Activated T-helper 1 cell treated with anti-CD3 and anti-CD28 coated beads, Interleukin-2, amount 50 U/mL, for 16 hours (primary cell): ENCODE measurements around the gene HSPB1.
A peak's percentile ranks its signal among the peaks of the same experiment; 100 is the strongest.
"Not testable (repeated sequence)": the region's sequence is repeated elsewhere in the genome, so short reads cannot be mapped to it uniquely, and the experiment has no call there.

Experiments
- DNase-seq, 2 donors: peaks; one replicate each; pipeline ENCODE4 v3.0.0-alpha.2; 2020; ENCODE audit warnings: low read depth in 1 of 2, low spot score in 1 of 2

The HSPB1 gene

GRCh38 chr7:76302347-76303201, at the start of gene HSPB1:
Gene HSPB1 (plus strand): TSS chr7:76302673. CDS start chr7:76302713, 40 bp downstream.
- peak; percentile 46 to 52 for DNase-seq

GRCh38 chr7:76254781-76255180, 47.7 kb upstream of the HSPB1 start:
- DNase-seq = no peak

- DNase-seq = no peak
These were observed 44.5 kb upstream of the HSPB1 start for GRCh38 chr7:76257973-76258372.

- no peak for DNase-seq
These were observed 43.1 kb upstream of the HSPB1 start for GRCh38 chr7:76259124-76260093.

- peak in 1 of 2 donors; percentile 17 for DNase-seq
These were observed 42.2 kb upstream of the HSPB1 start for GRCh38 chr7:76260171-76260703.

- DNase-seq = no peak
These were observed 41.1 kb upstream of the HSPB1 start for GRCh38 chr7:76261329-76261728.

- DNase-seq = no peak
These were observed 40.5 kb upstream of the HSPB1 start for GRCh38 chr7:76261931-76262330.

GRCh38 chr7:76262683-76263402, 39.6 kb upstream of the HSPB1 start:
- DNase-seq = no peak

- DNase-seq = no peak
These were observed 37.2 kb upstream of the HSPB1 start for GRCh38 chr7:76265299-76265698.

- DNase-seq = no peak
These were observed 35.2 kb upstream of the HSPB1 start for GRCh38 chr7:76267107-76267893.

- DNase-seq = no peak
These were observed 34.6 kb upstream of the HSPB1 start for GRCh38 chr7:76267894-76268183.

GRCh38 chr7:76268376-76268775, 34.1 kb upstream of the HSPB1 start:
- DNase-seq = no peak

GRCh38 chr7:76269895-76270294, 32.6 kb upstream of the HSPB1 start:
- no peak for DNase-seq

- not testable (repeated sequence) for DNase-seq
These were observed 31.1 kb upstream of the HSPB1 start for GRCh38 chr7:76271384-76271783.

- DNase-seq = no peak
These were observed 30.3 kb upstream of the HSPB1 start for GRCh38 chr7:76272142-76272541.

- no peak for DNase-seq
These were observed 29.5 kb upstream of the HSPB1 start for GRCh38 chr7:76272851-76273497.

- no peak for DNase-seq
These were observed 29.0 kb upstream of the HSPB1 start for GRCh38 chr7:76273503-76273902.

GRCh38 chr7:76278540-76278939, 23.9 kb upstream of the HSPB1 start:
- DNase-seq = no peak

- no peak for DNase-seq
These were observed 22.1 kb upstream of the HSPB1 start for GRCh38 chr7:76280408-76280807.
